Esophagus muscularis mucosa (tissue), 3 donors: Measurements from ENCODE around the gene NSMF.

Experiments used
- CTCF ChIP-seq, 3 experiments: fragments of 200-600 bp in 2 of 3; fragments of 450-650 bp in 1 of 3; sonication (generic) in 2 of 3; IDR thresholded peaks; one replicate each; pipeline ENCODE4 v1.5.1; 2017 to 2019; ENCODE audit warnings: antibody characterized with exemption in 3 of 3, mild to moderate bottlenecking in 2 of 3, moderate library complexity in 1 of 3
- POLR2A ChIP-seq: fragments of 450-650 bp; IDR thresholded peaks from one replicate; pipeline ENCODE4 v1.6.1; 2017; ENCODE audit warnings: antibody characterized with exemption, moderate library complexity, mild to moderate bottlenecking, low read depth

DNA sequence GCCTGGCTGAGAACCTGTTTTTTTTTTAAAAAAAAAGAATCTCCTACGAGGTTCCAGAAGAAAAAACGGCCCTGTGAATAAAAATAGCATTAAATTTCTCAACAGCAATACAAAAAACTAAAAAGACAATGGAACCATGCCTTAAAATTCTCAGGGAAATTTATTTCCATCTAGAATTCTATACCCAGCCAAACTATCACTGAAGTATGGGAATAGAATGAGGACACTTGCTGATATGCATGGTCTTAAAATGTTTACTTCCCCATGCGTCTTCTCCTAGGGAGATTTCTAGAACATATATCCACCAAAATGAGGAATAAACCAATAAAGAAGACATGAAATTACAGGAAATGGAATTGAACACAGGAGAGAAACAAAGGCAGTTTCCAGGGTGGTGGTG, 16.5 kb upstream of the NSMF start:
- TF ChIP-seq CTCF (IDR thresholded peaks at IDR 0.05): no peak
- no peak for TF ChIP-seq POLR2A
